ENCODE data around the gene OR6C70. TPM values are rescaled to one million over a fixed set of nuclear protein-coding genes. Genes with fewer than 3 reads are reported as not detected.

OR6C70 gene
- total RNA-seq, 1 donor from 2014 or later: not detected

DNA sequence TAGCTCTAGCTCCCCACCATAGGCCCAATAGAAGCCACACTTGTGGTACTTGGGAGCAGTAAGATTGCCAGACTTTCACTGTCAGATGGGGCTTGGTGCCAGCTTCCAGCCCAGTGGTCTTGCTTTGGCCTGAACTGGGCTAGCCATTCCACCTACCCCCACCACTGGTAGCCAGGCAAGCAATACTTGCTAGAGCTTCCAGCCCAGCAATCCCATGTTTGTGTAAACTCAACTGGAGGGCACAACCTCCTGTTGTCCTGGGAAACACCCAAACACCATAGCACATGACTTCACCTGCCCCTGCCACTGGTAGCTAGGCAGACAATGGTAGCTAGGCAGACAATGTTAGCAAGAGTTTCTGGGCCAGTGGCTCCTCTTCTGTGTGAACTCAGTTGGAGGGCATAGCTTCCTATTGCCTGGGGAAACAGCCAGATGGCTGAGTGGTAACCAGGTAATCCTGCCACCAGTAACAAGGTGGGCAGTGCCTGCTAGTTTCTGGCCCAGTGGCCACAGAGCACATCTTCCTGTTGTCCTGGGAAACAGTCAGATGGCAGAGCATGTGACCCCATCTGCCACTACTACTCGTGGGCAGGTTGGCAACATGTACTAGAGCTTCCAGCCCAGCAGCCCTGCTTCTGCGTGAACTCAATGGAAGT is 49.5 kb downstream of the OR6C70 start:
- intact Hi-C loops (cut with micrococcal nuclease): no loop called here

Other genes starting within 250 kb of the OR6C70 start
- gene OR10A7, start 249.1 kb downstream of the OR6C70 start, total RNA-seq: not detected in 2 replicates
- not detected in 2 replicates for gene OR6C74, start 225.5 kb downstream of the OR6C70 start, total RNA-seq
- gene OR6C6, start 173.6 kb downstream of the OR6C70 start, total RNA-seq: not detected in 2 replicates
- not detected in 2 replicates for gene OR6C1, start 155.8 kb downstream of the OR6C70 start, total RNA-seq
- not detected in 2 replicates for gene OR6C3, start 139.4 kb downstream of the OR6C70 start, total RNA-seq
- not detected in 2 replicates for gene OR6C75, start 107.2 kb downstream of the OR6C70 start, total RNA-seq
- gene OR6C65, start 69.6 kb downstream of the OR6C70 start, total RNA-seq: not detected in 2 replicates
- gene OR6C76, start 43.9 kb downstream of the OR6C70 start, total RNA-seq: not detected in 2 replicates
- not detected in 2 replicates for gene OR6C2, start 26.1 kb downstream of the OR6C70 start, total RNA-seq
- not detected in 2 replicates for gene OR6C68, start 22.2 kb upstream of the OR6C70 start, total RNA-seq
- not detected in 2 replicates for gene OR6C4, start 79.5 kb upstream of the OR6C70 start, total RNA-seq
- gene OR2AP1, start 102.3 kb upstream of the OR6C70 start, total RNA-seq: not detected in 2 replicates
- not detected in 2 replicates for gene OR10P1, start 166.8 kb upstream of the OR6C70 start, total RNA-seq
- 0.93 and 1.3 TPM in 2 replicates for gene ITGA7, start 237.8 kb upstream of the OR6C70 start, total RNA-seq
- gene BLOC1S1, start 245.9 kb upstream of the OR6C70 start, total RNA-seq: 115 and 123 TPM in 2 replicates